Keratinocyte (primary cell): ENCODE results near the gene NUP43. TPM values are rescaled to one million over a fixed set of nuclear protein-coding genes. Genes with fewer than 3 reads are reported as not detected.

Experiments
- DNase-seq: peaks from one replicate; pipeline ENCODE4 v3.0.0-alpha.2; 2011; ENCODE audit warnings: low read depth, missing footprints, low spot score
- FAIRE-seq: peaks from 2 replicates; lab custom pipeline; 2011; peaks lifted over from hg19 to GRCh38; lab: Jason Lieb, UNC
- H2AFZ ChIP-seq: 2 replicates; pipeline ENCODE4 v1.6.0; 2012; ENCODE audit warnings: low read length, control low read depth, inconsistent platforms; ENCODE audit not compliant: control insufficient read depth
- H3K27ac ChIP-seq: 2 replicates; pipeline ENCODE4 v1.5.1; 2011; ENCODE audit warnings: low read length; ENCODE audit not compliant: control insufficient read depth, insufficient read depth
- H3K27me3 ChIP-seq: 3 replicates; pipeline ENCODE4 v1.6.0; 2011; ENCODE audit warnings: low read length; ENCODE audit not compliant: control insufficient read depth, insufficient read depth; ENCODE audit errors: extremely low read depth
- H3K36me3 ChIP-seq, 2 experiments: 2 replicates in 1 of 2; 3 replicates in 1 of 2; pipeline ENCODE4 v1.5.1; 2011; ENCODE audit warnings: low read length in 2 of 2, mild to moderate bottlenecking in 1 of 2; ENCODE audit not compliant: control insufficient read depth in 2 of 2, insufficient read depth in 2 of 2; ENCODE audit errors: extremely low read depth in 1 of 2
- H3K4me1 ChIP-seq: 3 replicates; pipeline ENCODE4 v1.5.1; 2011; ENCODE audit warnings: low read length; ENCODE audit not compliant: control insufficient read depth, insufficient read depth; ENCODE audit errors: extremely low read depth
- H3K4me2 ChIP-seq: 3 replicates; pipeline ENCODE4 v1.6.0; 2011; ENCODE audit warnings: low read depth, low read length; ENCODE audit not compliant: control insufficient read depth, insufficient read depth; ENCODE audit errors: extremely low read depth
- H3K4me3 ChIP-seq, 3 experiments: fragments of 200-600 bp in 1 of 3; sonication (generic) in 1 of 3; 2 replicates in 2 of 3; 3 replicates in 1 of 3; pipeline ENCODE4 v1.5.1; 2011 to 2016; ENCODE audit warnings: low read length in 3 of 3, mild to moderate bottlenecking in 3 of 3, control low read depth in 2 of 3, inconsistent platforms in 1 of 3, low read depth in 1 of 3, mixed read lengths in 1 of 3, mixed run types in 1 of 3, moderate library complexity in 1 of 3; ENCODE audit not compliant: control insufficient read depth in 2 of 3, insufficient read depth in 2 of 3; ENCODE audit errors: extremely low read depth in 1 of 3
- H3K79me2 ChIP-seq: 2 replicates; pipeline ENCODE4 v1.6.0; 2012; ENCODE audit warnings: low read length; ENCODE audit not compliant: control insufficient read depth, insufficient read depth
- H3K9ac ChIP-seq: 3 replicates; pipeline ENCODE4 v1.6.0; 2011; ENCODE audit warnings: low read length; ENCODE audit not compliant: control insufficient read depth, insufficient read depth; ENCODE audit errors: extremely low read depth
- H3K9me1 ChIP-seq: 3 replicates; pipeline ENCODE4 v1.6.0; 2011; ENCODE audit warnings: low read length; ENCODE audit not compliant: control insufficient read depth, insufficient read depth; ENCODE audit errors: extremely low read depth
- H3K9me3 ChIP-seq: 2 replicates; pipeline ENCODE4 v1.5.1; 2012; ENCODE audit warnings: low read depth, low read length; ENCODE audit not compliant: control insufficient read depth
- H4K20me1 ChIP-seq: 3 replicates; pipeline ENCODE4 v1.6.0; 2011; ENCODE audit warnings: low read length; ENCODE audit not compliant: control insufficient read depth, insufficient read depth; ENCODE audit errors: extremely low read depth
- EZH2 ChIP-seq: IDR thresholded peaks from one replicate; pipeline ENCODE4 v1.6.1; 2012; ENCODE audit warnings: inconsistent platforms, mild to moderate bottlenecking, low read length, moderate library complexity
- dilution Hi-C: fragments of 300-500 bp; cut with MboI; formaldehyde crosslinking; loops from one replicate; pipeline ENCODE4 v1.7.0; 2020; ENCODE audit warnings: low sequenced_read_pairs; ENCODE audit not compliant: extremely low pct_ligation_motif_present
- polyA plus RNA-seq, 5 experiments: library from polyadenylated mRNA; depleted of rRNA in 3 of 5; stranded (reverse) in 3 of 5; stranded (forward) in 1 of 5; unstranded in 1 of 5; fragments of >200 nt; gene quantifications; 1 replicate in 1 of 5; 2 replicates in 3 of 5; 3 replicates in 1 of 5; pipeline versions ENCODE4 v1.2.1 to v1.2.3, GENCODE V29; 2011 to 2012; ENCODE audit warnings: missing spikeins in 2 of 5, low read depth in 1 of 5, low replicate concordance in 1 of 5
- TF ChIP-seq, protein P1 (sequence below), 3 experiments: IDR thresholded peaks in 1 of 3; conservative IDR thresholded peaks in 1 of 3; optimal IDR thresholded peaks in 1 of 3; 2 replicates in 2 of 3; 3 replicates in 1 of 3; pipeline versions ENCODE3 to v1.5.1; 2011; ENCODE audit warnings: low read length in 3 of 3, mild to moderate bottlenecking in 3 of 3, moderate library complexity in 2 of 3, control low read depth in 1 of 3, inconsistent platforms in 1 of 3; ENCODE audit not compliant: insufficient read depth in 2 of 3; ENCODE audit errors: extremely low read depth in 1 of 3

The NUP43 gene
- polyA plus RNA-seq, 1 donor (not counting 4 experiments of a cell fraction or from before 2014, with no cell fraction given), result 33.8 TPM

DNA sequence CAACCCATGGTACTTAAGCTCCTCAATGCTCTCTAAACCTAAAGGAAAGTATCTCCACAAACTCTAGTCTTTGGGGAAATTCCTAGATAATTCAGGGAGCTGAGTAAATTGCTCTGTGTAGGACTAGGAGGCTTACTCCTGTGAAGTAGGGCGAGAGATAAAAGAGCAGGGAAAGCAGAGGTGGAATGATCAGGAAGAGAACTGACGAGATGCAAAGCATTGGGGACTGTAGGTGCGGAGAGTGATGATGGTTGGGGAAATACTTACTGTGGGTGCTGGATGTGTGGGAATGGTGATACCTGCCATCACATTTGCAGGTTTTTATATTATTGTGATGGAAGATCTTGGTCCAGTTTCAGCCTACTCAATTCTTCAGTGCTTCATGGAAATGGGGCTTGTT lies 26.8 kb downstream of the NUP43 start:
- H3K4me1 ChIP-seq, result peaks cover 11% of the 10 kb centered on the region
- FAIRE-seq (no peak), DNase-seq (no peak)
- no peak overlapping the region for H2AFZ ChIP-seq
- no peaks in the 10 kb centered on the region for H3K9me1 ChIP-seq
- H3K4me3 ChIP-seq, result no peak overlapping the region
- H3K27me3 ChIP-seq, result no peaks in the 10 kb centered on the region
- H3K27ac ChIP-seq, result no peak overlapping the region
- no peak overlapping the region for H3K9ac ChIP-seq
- H3K9me3 ChIP-seq, result no peaks in the 10 kb centered on the region
- H3K4me2 ChIP-seq, result no peak overlapping the region
- dilution Hi-C loops, result no loop called here
- H4K20me1 ChIP-seq, result no peaks in the 10 kb centered on the region
- peaks cover 40% of the 10 kb centered on the region for H3K79me2 ChIP-seq
- peaks cover 0 to 3% of the 10 kb centered on the region in 2 experiments for H3K36me3 ChIP-seq
- no peak for TF ChIP-seq EZH2

DNA sequence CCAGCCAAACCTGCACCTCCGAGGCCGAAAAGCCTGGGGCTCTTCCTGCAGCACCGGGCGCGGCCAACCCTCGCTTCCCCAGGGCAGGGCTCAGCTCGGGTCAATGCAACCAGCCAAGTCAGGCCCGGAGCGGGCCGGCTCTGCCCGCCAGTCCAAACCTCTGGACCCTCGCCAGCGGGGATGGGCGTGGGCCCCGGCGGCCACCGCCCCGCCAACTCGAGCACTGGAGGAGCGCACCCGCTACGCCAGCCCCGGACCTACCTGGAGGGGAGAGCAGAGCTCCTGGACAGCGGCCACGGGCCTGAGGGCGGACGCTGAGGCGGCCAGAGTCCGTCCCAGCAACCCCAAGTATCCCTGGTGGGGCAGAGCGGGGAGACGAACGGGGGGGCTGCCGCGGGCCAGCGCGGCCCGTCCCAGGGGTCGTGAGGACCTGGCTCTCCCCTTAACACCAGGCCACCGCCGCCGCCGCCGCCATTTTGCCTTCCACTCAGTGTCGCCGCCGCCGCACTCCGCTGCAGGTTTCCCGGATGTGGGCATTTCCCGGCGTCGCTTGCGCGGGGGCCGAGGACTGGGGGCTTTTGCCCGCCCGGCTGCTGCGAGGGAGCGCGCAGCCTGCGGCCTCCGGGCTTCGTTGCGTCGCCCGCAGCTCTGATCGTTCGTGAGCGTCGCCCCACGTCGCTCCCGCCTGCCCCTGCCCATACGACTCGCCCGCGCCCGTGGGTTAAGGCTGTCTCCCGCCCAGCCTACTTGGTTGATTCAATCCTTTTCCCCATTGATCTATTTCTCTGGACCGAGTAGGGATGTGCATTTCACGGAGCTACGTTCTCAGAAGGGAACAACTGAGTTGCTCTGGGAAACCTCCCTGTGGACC lies 28.5 kb downstream of the NUP43 start, which contains the start of gene LATS1:
TSS of gene LATS1 (minus strand) at position 514 of the 871 bp plus-strand sequence. CDS start 15,975 bp downstream, outside the sequence.
- Histone ChIP-seq H4K20me1 (no peaks in the 10 kb centered on the region), H3K4me1 (peaks cover 11% of the 10 kb centered on the region), H3K4me3 (peak within 1 kb of the TSS; percentile 72 to 99 (median 78)), H3K79me2 (peaks cover 56% of the 10 kb centered on the region), H3K36me3 (no peaks in the 10 kb centered on the region), H3K4me2 (peak within 1 kb of the TSS; percentile 99), H3K27ac (peak within 1 kb of the TSS; percentile 95), H3K9ac (peak within 1 kb of the TSS; percentile 98), H3K9me1 (no peaks in the 10 kb centered on the region), H3K9me3 (no peaks in the 10 kb centered on the region), H3K27me3 (no peaks in the 10 kb centered on the region), H2AFZ (peak within 1 kb of the TSS; percentile 97)
- TF ChIP-seq, protein P1, sequence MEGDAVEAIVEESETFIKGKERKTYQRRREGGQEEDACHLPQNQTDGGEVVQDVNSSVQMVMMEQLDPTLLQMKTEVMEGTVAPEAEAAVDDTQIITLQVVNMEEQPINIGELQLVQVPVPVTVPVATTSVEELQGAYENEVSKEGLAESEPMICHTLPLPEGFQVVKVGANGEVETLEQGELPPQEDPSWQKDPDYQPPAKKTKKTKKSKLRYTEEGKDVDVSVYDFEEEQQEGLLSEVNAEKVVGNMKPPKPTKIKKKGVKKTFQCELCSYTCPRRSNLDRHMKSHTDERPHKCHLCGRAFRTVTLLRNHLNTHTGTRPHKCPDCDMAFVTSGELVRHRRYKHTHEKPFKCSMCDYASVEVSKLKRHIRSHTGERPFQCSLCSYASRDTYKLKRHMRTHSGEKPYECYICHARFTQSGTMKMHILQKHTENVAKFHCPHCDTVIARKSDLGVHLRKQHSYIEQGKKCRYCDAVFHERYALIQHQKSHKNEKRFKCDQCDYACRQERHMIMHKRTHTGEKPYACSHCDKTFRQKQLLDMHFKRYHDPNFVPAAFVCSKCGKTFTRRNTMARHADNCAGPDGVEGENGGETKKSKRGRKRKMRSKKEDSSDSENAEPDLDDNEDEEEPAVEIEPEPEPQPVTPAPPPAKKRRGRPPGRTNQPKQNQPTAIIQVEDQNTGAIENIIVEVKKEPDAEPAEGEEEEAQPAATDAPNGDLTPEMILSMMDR (optimal IDR thresholded peaks at IDR 0.05 in 1 of 3, IDR thresholded peaks at IDR 0.05 in 1 of 3, conservative IDR thresholded peaks at IDR 0.05 in 1 of 3; ENCODE audit: extremely low read depth in 1 of 3, insufficient read depth in 2 of 3, low read length in 3 of 3), result no peak
- no peak for TF ChIP-seq EZH2
- FAIRE-seq (no peak), DNase-seq (peak; percentile 40)
- dilution Hi-C loops, result no loop called here
